ENCODE measurements around the gene DAPP1. TPM values are rescaled to one million over a fixed set of nuclear protein-coding genes. Genes with fewer than 3 reads are reported as not detected.

DAPP1 gene
- total RNA-seq, 1 experiment from 2014 or later: 30.6 TPM

DNA sequence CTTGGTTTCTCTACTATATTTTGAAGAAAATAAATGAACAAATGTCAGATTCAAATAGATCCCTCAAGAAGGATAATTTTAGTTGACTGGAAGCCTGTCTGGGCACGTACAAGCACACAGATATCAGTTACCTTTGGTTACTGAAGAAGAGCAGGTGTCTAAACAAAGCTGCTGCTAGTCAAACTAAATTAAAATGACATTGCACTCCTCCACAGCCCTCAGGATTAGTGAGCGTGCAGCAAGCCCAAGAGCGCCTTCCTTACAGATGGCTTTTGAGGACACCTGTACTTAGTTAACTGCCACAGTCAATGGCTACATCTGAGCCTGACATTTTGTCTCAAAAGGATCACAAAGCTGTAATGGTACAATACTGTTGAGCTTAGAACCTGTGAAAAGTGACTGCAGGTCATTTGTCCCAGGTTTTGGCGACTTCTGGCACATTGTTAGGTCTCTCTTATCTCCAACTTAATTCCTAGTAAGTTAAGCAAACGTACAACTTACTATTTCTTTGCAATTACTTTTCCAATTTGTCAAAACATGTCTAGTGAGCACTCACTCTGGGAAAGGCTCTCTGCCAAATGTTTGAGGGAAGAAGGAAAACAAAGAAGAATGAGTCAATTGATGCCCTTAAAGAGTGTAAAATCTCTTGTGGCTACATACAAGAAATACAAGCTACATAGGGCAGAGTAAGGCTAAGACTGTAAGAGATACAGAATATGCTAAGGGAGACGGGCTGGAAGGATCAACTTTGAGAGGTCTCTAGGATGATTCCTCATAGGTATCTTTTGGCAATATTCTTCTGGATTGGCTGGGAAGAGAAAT, 25.6 kb upstream of the DAPP1 start:
- H3K4me1 Mint-ChIP-seq (ENCODE audit: low read depth, unreplicated experiment): no peaks in the 10 kb centered on the region

DNA sequence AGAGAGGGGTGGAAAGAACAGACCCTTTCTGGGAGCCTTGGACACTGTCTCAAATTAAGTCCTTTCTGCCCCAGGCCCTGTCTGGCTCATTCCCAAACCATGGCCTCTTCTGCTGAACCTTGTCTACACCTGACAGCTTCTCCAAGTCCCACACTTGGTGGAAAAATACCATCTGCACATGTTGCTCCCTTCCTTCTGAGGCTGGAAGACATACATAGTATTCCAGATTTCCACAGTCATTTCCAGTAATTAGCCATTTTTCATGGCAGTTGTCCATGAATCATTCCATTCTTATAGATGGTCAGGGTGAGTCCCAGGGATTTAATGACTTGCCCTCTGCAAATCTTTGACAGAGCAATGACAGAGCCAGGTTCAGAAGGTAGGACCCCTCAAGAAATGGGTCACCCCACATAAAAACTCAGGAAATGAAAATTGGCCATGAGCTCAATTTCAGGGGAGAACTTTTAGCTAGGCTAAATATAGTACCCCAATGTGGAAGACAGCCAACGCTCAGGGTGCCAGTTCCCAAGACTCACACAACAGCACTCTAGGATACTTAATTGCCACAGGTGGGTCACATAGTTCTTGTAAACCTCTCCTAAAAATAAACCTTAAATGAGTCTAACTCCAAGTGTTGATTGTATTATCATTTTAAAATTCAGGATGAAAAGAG, 16.2 kb upstream of the DAPP1 start:
- TF ChIP-seq, protein P1, sequence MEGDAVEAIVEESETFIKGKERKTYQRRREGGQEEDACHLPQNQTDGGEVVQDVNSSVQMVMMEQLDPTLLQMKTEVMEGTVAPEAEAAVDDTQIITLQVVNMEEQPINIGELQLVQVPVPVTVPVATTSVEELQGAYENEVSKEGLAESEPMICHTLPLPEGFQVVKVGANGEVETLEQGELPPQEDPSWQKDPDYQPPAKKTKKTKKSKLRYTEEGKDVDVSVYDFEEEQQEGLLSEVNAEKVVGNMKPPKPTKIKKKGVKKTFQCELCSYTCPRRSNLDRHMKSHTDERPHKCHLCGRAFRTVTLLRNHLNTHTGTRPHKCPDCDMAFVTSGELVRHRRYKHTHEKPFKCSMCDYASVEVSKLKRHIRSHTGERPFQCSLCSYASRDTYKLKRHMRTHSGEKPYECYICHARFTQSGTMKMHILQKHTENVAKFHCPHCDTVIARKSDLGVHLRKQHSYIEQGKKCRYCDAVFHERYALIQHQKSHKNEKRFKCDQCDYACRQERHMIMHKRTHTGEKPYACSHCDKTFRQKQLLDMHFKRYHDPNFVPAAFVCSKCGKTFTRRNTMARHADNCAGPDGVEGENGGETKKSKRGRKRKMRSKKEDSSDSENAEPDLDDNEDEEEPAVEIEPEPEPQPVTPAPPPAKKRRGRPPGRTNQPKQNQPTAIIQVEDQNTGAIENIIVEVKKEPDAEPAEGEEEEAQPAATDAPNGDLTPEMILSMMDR (IDR thresholded peaks at IDR 0.05; ENCODE audit: unreplicated experiment): no peak
- H3K4me3 Mint-ChIP-seq (ENCODE audit: low read depth, unreplicated experiment): no peak overlapping the region
- no peaks in the 10 kb centered on the region for H3K9me3 Mint-ChIP-seq (ENCODE audit: low read depth, unreplicated experiment)
- DNase-seq: no peak
- intact Hi-C loops (cut with micrococcal nuclease; ENCODE audit: unreplicated experiment): loop anchor here (10.0 kb wide), 1 partner anchor 76 kb away; no protein-coding TSS in a partner anchor
- no TSS peak for BruUV-seq (replicated peaks)
- CTCF ChIA-PET: interaction anchor here (0.6 kb wide), 1 partner anchor 189 kb away, joined by 3 read pairs; no protein-coding TSS in a partner anchor
- H3K36me3 Mint-ChIP-seq (ENCODE audit: insufficient read depth, unreplicated experiment): no peaks in the 10 kb centered on the region
- peaks cover 12% of the 10 kb centered on the region for H3K27me3 Mint-ChIP-seq (ENCODE audit: unreplicated experiment)
- no peaks in the 10 kb centered on the region for H3K4me1 Mint-ChIP-seq (ENCODE audit: low read depth, unreplicated experiment)
- no peak overlapping the region for H3K27ac Mint-ChIP-seq (ENCODE audit: unreplicated experiment)

More for the DNA sequence above, 25.6 kb upstream of the DAPP1 start:
- intact Hi-C loops (cut with micrococcal nuclease; ENCODE audit: unreplicated experiment): no loop called here
- CTCF ChIA-PET: no interaction called here
- H3K9me3 Mint-ChIP-seq (ENCODE audit: low read depth, unreplicated experiment): no peaks in the 10 kb centered on the region
- DNase-seq: no peak
- no peaks in the 10 kb centered on the region for H3K36me3 Mint-ChIP-seq (ENCODE audit: insufficient read depth, unreplicated experiment)
- BruUV-seq (replicated peaks): no TSS peak
- TF ChIP-seq, protein P1 (IDR thresholded peaks at IDR 0.05; ENCODE audit: unreplicated experiment): no peak
- peaks cover 25% of the 10 kb centered on the region for H3K27me3 Mint-ChIP-seq (ENCODE audit: unreplicated experiment)
- H3K4me3 Mint-ChIP-seq (ENCODE audit: low read depth, unreplicated experiment): no peak overlapping the region
- no peak overlapping the region for H3K27ac Mint-ChIP-seq (ENCODE audit: unreplicated experiment)

DNA sequence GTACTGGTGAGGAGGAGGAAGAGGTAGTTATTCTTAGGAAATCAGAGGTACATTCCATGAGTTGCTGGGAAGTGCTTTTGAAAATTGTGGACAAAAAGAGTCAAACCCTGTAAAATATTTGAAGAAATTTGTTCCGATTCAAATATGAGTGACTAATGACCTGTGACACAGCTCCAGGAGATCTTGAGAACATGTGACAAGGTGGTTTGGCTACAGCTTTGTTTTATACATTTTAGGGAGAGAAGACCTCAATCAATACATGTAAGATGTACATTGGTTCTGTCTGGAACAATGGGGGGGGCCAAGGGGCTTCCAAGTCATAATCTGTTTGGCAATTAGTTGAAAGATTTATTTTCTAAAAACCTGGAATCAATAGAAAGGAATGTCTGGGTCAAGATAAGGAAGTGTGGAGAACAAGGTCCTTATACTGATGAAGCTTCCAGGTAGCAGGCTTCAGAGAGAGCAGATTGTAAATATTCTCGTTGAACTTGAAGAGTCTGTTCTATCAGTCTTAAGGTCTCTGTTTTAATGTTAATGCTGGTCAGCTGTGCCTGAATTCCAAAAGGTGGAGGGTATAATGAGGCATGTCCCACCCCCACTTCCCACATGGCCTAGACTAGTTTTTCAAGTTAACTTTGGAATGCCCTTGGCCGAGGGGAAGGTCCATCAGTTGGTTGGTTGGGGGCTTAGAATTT, 15.5 kb upstream of the DAPP1 start:
- Mint-ChIP-seq H3K36me3 (ENCODE audit: insufficient read depth, unreplicated experiment) (no peaks in the 10 kb centered on the region), H3K27ac (ENCODE audit: unreplicated experiment) (no peak overlapping the region), H3K27me3 (ENCODE audit: unreplicated experiment) (peaks cover 5% of the 10 kb centered on the region), H3K4me1 (ENCODE audit: low read depth, unreplicated experiment) (no peaks in the 10 kb centered on the region), H3K4me3 (ENCODE audit: low read depth, unreplicated experiment) (no peak overlapping the region), H3K9me3 (ENCODE audit: low read depth, unreplicated experiment) (no peaks in the 10 kb centered on the region)
- CTCF ChIA-PET: interaction anchor here (0.6 kb wide), 1 partner anchor 190 kb away, joined by 3 read pairs; no protein-coding TSS in a partner anchor
- BruUV-seq (replicated peaks): no TSS peak
- no peak for DNase-seq
- TF ChIP-seq, protein P1 (IDR thresholded peaks at IDR 0.05; ENCODE audit: unreplicated experiment): no peak
- intact Hi-C loops (cut with micrococcal nuclease; ENCODE audit: unreplicated experiment): loop anchor here (10.0 kb wide), 1 partner anchor 76 kb away; no protein-coding TSS in a partner anchor

DNA sequence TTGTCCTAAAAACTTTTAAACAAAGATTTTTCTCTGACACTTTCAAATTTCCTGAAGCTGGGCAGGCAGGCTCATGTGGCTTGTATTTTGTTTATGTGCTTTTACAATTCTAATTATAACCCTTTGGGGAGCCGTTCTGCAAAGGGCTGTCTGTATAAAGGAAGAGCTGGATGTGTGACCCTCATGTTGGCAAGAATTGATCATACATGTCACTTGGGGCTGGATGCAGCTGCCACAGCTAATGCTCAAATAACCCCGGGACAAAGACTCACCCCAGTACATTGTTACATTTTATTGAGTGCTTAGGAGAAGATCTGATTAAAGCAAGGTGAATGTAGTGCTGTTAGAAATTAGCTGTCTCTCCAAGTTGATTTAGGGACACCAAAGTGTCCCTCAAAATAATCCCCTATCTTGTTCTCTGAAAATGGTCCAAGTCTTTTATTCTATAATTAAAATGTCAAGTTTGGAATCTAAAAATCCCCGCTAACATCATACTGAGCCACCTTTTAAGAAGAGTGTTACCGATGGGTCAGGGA, 13.0 kb upstream of the DAPP1 start:
- no peaks in the 10 kb centered on the region for H3K4me1 Mint-ChIP-seq (ENCODE audit: low read depth, unreplicated experiment)
- CTCF ChIA-PET: interaction anchor here (0.6 kb wide), 1 partner anchor 46 kb away, joined by 3 read pairs; no protein-coding TSS in a partner anchor
- H3K27me3 Mint-ChIP-seq (ENCODE audit: unreplicated experiment): no peaks in the 10 kb centered on the region
- no peaks in the 10 kb centered on the region for H3K9me3 Mint-ChIP-seq (ENCODE audit: low read depth, unreplicated experiment)
- intact Hi-C loops (cut with micrococcal nuclease; ENCODE audit: unreplicated experiment): loop anchor here (10.0 kb wide), 1 partner anchor 79 kb away; no protein-coding TSS in a partner anchor
- no peak overlapping the region for H3K4me3 Mint-ChIP-seq (ENCODE audit: low read depth, unreplicated experiment)
- TF ChIP-seq, protein P1 (IDR thresholded peaks at IDR 0.05; ENCODE audit: unreplicated experiment): no peak
- no peaks in the 10 kb centered on the region for H3K36me3 Mint-ChIP-seq (ENCODE audit: insufficient read depth, unreplicated experiment)
- no peak for DNase-seq
- no peak overlapping the region for H3K27ac Mint-ChIP-seq (ENCODE audit: unreplicated experiment)
- no TSS peak for BruUV-seq (replicated peaks)
